ENCODE results near the gene DOCK3.

- TF ChIP-seq CTCF (IDR thresholded peaks at IDR 0.05; ENCODE audit: low read depth, low read length, poor library complexity, severe bottlenecking) (no peak), EZH2phosphoT487 (IDR thresholded peaks at IDR 0.05; ENCODE audit: borderline replicate concordance, low read length) (no peak)
Observed at GRCh38 chr3:50883755-50884154, 209.0 kb downstream of the DOCK3 start.

Measured in DOHH2 (cell line).